Measurements from ENCODE around the gene NANS.

- TF ChIP-seq EZH2 (IDR thresholded peaks at IDR 0.05) (no peak), CTCF (IDR thresholded peaks at IDR 0.05) (no peak), EZH2phosphoT487 (IDR thresholded peaks at IDR 0.05) (no peak)
Measured at GRCh38 chr9:98075332-98075805, 18.8 kb downstream of the NANS start.

Measured in neural progenitor cell (in vitro differentiated cells).